A549 (cell line): ENCODE results near the gene BACE1. TPM values are rescaled to one million over a fixed set of nuclear protein-coding genes. Genes with fewer than 3 reads are reported as not detected.
A peak's percentile ranks its signal among the peaks of the same experiment; 100 is the strongest.

Experiments used
- ATAC-seq, 2 experiments: fragments of 200-7000 bp in 1 of 2; fragments of >200 bp in 1 of 2; cut with Nextera tagmentation in 1 of 2; cut with Tn5 transposase in 1 of 2; 3 replicates each; pipeline versions ENCODE4 v1.8.0 to v1.9.1; 2018 to 2020; ENCODE audit warnings: mild to moderate bottlenecking in 1 of 2, moderate library complexity in 1 of 2
- CTCF ChIA-PET: fragments of 300-600 bp; sonication (Branson Sonifier 250); formaldehyde crosslinking; extraction: SDS; loops from one replicate; lab custom pipeline; 2021; ENCODE audit warnings: antibody characterized with exemption, inconsistent platforms; lab: Yijun Ruan, JAX
- POLR2A ChIA-PET: fragments of 350-600 bp; formaldehyde crosslinking; extraction: SDS; loops from one replicate; lab custom pipeline; 2021; ENCODE audit warnings: antibody characterized with exemption, inconsistent platforms; lab: Yijun Ruan, JAX
- DNase-seq, 2 experiments: peaks; one replicate each; pipeline versions ENCODE4 v3.0.0 to v3.0.0-alpha.2; 2011 to 2016; ENCODE audit warnings: low read depth in 1 of 2, low spot score in 1 of 2
- FAIRE-seq: peaks from 2 replicates; lab custom pipeline; 2011; peaks lifted over from hg19 to GRCh38; lab: Jason Lieb, UNC
- H3K27ac ChIP-seq, 2 experiments: fragments of >200 bp; sonication (Bioruptor Twin); formaldehyde crosslinking; 3 replicates each; pipeline ENCODE4 v1.5.1; 2016 to 2017
- H3K4me1 ChIP-seq: fragments of >200 bp; sonication (Bioruptor Twin); formaldehyde crosslinking; 3 replicates; pipeline ENCODE4 v1.6.1; 2016
- H3K4me2 ChIP-seq: fragments of >200 bp; sonication (Bioruptor Twin); formaldehyde crosslinking; 3 replicates; pipeline ENCODE4 v1.6.1; 2016
- H3K4me3 ChIP-seq: fragments of >200 bp; sonication (Bioruptor Twin); formaldehyde crosslinking; 3 replicates; pipeline ENCODE4 v1.5.1; 2016
- H3K9me3 ChIP-seq: fragments of >200 bp; sonication (Bioruptor Twin); formaldehyde crosslinking; 3 replicates; pipeline ENCODE4 v1.6.1; 2016
- CEBPB ChIP-seq, 2 experiments: fragments of >200 bp in 1 of 2; sonication (Bioruptor Twin) in 1 of 2; formaldehyde crosslinking in 1 of 2; IDR thresholded peaks; 2 replicates each; pipeline ENCODE4 v1.6.1; 2012 to 2016
- CHD4 ChIP-seq: fragments of 200-600 bp; sonication (generic); IDR thresholded peaks from 2 replicates; pipeline ENCODE4 v1.6.1; 2016; ENCODE audit warnings: antibody characterized with exemption, mild to moderate bottlenecking, borderline replicate concordance
- EHF ChIP-seq: fragments of 250-450 bp; sonication (Bioruptor Pico); IDR thresholded peaks from 2 replicates; pipeline ENCODE4 v1.5.0; 2020; ENCODE audit warnings: mild to moderate bottlenecking
- EHMT2 ChIP-seq: fragments of 200-600 bp; sonication (generic); IDR thresholded peaks from 2 replicates; pipeline ENCODE4 v1.6.1; 2016; ENCODE audit warnings: antibody characterized with exemption, low read depth, mild to moderate bottlenecking, moderate library complexity
- ESRRA ChIP-seq: fragments of 150-350 bp; IDR thresholded peaks from 2 replicates; pipeline ENCODE4 v1.6.1; 2014; ENCODE audit warnings: mild to moderate bottlenecking, low read length, borderline replicate concordance
- GATA3 ChIP-seq: IDR thresholded peaks from 2 replicates; pipeline ENCODE4 v1.6.1; 2012; ENCODE audit warnings: borderline replicate concordance
- HDAC2 ChIP-seq: fragments of 200-600 bp; sonication (generic); IDR thresholded peaks from 2 replicates; pipeline ENCODE4 v1.6.1; 2016
- HOXB5 ChIP-seq: fragments of 250-450 bp; sonication (Bioruptor Pico); IDR thresholded peaks from 2 replicates; pipeline ENCODE4 v1.5.0; 2020; ENCODE audit warnings: mild to moderate bottlenecking, moderate library complexity
- KDM1A ChIP-seq: fragments of 200-600 bp; sonication (generic); IDR thresholded peaks from 2 replicates; pipeline ENCODE4 v1.6.1; 2016; ENCODE audit warnings: low read depth, mild to moderate bottlenecking
- MAZ ChIP-seq: fragments of 150-350 bp; IDR thresholded peaks from 2 replicates; pipeline ENCODE4 v1.6.1; 2014; ENCODE audit warnings: antibody characterized with exemption, low read depth, low read length, borderline replicate concordance
- NPAS2 ChIP-seq: fragments of 250-450 bp; sonication (Bioruptor Pico); IDR thresholded peaks from 2 replicates; pipeline ENCODE4 v1.8.0; 2022; ENCODE audit warnings: mild to moderate bottlenecking, moderate library complexity, borderline replicate concordance
- NR3C1 ChIP-seq: fragments of >200 bp; sonication (Bioruptor Twin); formaldehyde crosslinking; IDR thresholded peaks from 3 replicates; pipeline ENCODE4 v1.6.1; 2017
- PHF8 ChIP-seq: fragments of 200-600 bp; sonication (generic); IDR thresholded peaks from 2 replicates; pipeline ENCODE4 v1.6.1; 2016; ENCODE audit warnings: low read depth, mild to moderate bottlenecking, antibody characterized with exemption, moderate library complexity, borderline replicate concordance
- POLR2A ChIP-seq: IDR thresholded peaks from 2 replicates; pipeline ENCODE4 v1.6.1; 2012; ENCODE audit warnings: mild to moderate bottlenecking, low read length
- POLR2AphosphoS2 ChIP-seq: conservative IDR thresholded peaks from 2 replicates; pipeline ENCODE4 v1.6.1; 2012; ENCODE audit warnings: low read length, improper control_type of control experiment, inconsistent platforms
- RCOR1 ChIP-seq: fragments of 150-350 bp; IDR thresholded peaks from 2 replicates; pipeline ENCODE4 v1.6.1; 2014; ENCODE audit warnings: antibody characterized with exemption, low read length, low read depth
- RFX5 ChIP-seq: fragments of 450-650 bp; IDR thresholded peaks from 2 replicates; pipeline ENCODE4 v1.7.1; 2014; ENCODE audit warnings: antibody characterized with exemption, mild to moderate bottlenecking, moderate library complexity
- SMC3 ChIP-seq: fragments of >200 bp; sonication (Bioruptor Twin); formaldehyde crosslinking; IDR thresholded peaks from 3 replicates; pipeline ENCODE4 v1.6.1; 2018; ENCODE audit warnings: inconsistent platforms
- SREBF2 ChIP-seq: fragments of 450-650 bp; IDR thresholded peaks from 2 replicates; pipeline ENCODE4 v1.6.1; 2014; ENCODE audit warnings: mild to moderate bottlenecking, moderate library complexity
- TP53 ChIP-seq: fragments of 250-450 bp; sonication (Bioruptor Pico); IDR thresholded peaks from 2 replicates; pipeline ENCODE4 v1.5.0; 2021; ENCODE audit warnings: mild to moderate bottlenecking, moderate library complexity
- ZSCAN20 ChIP-seq: fragments of 250-450 bp; sonication (Bioruptor Pico); IDR thresholded peaks from 2 replicates; pipeline ENCODE4 v1.8.0; 2022; ENCODE audit warnings: mild to moderate bottlenecking, moderate library complexity
- WGBS: methylation state at CpG from one replicate; pipeline ENCODE4 v1.1.6; 2017; ENCODE audit errors: missing lambda C conversion rate; 5-methylcytosine and 5-hydroxymethylcytosine counted together
- polyA plus RNA-seq, 4 experiments: library from polyadenylated mRNA; depleted of rRNA in 3 of 4; stranded (reverse); fragments of >200 nt; fragmentation: RNase III in 1 of 4; extraction: RNeasy Plus Mini Kit Qiagen cat#74134 plus additional on column Dnase treatment in 1 of 4; gene quantifications; 2 replicates in 3 of 4; 3 replicates in 1 of 4; pipeline ENCODE4 v1.2.3, GENCODE V29; 2011 to 2017
- TF ChIP-seq, protein P1 (sequence below): fragments of 200-600 bp; sonication (generic); IDR thresholded peaks from 2 replicates; pipeline ENCODE4 v1.6.1; 2016; ENCODE audit warnings: antibody characterized with exemption, mild to moderate bottlenecking, moderate library complexity
- TF ChIP-seq, protein P2 (sequence below): fragments of 450-650 bp; IDR thresholded peaks from 2 replicates; pipeline ENCODE4 v1.6.1; 2014; ENCODE audit warnings: antibody characterized with exemption
- TF ChIP-seq, protein P3 (sequence below): fragments of >200 bp; sonication (Bioruptor Twin); formaldehyde crosslinking; IDR thresholded peaks from 3 replicates; pipeline ENCODE4 v1.5.1; 2016
- TF ChIP-seq, protein P4 (sequence below): fragments of >200 bp; sonication (Bioruptor Twin); formaldehyde crosslinking; IDR thresholded peaks from 3 replicates; pipeline ENCODE4 v1.6.1; 2016

BACE1 gene
- polyA plus RNA-seq, 2 of the 4 experiments (the other 2 are of a cell fraction): 6.1 to 7.8 TPM

DNA sequence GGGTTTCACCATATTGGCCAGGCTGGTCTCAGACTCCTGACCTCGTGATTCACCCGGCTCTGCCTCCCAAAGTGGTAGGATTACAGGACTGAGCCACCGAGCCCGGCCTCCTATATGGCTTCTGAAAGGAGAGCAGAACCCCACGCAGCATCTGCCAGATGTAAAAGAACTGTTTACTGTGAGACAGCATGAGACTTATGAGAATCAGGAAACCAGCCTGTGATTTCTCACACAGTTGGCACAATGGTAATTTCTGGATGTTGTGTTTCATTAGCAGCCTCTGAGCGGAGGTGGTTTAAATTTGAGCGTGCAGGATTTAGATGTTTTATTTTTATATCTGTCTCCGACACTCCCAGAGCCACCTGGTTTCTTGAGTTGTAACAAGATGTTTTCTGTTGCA is 45.4 kb upstream of the BACE1 start:
- no peak for ATAC-seq
- no peak for FAIRE-seq
- no peaks in the 10 kb centered on the region for H3K4me1 ChIP-seq
- DNase-seq: no peak
- no peak overlapping the region for H3K4me3 ChIP-seq
- ChIA-PET POLR2A (no interaction called here), CTCF (interaction anchor here (0.7 to 1.1 kb wide), 2 partner anchors 168 to 448 kb away, joined by 3 read pairs; no protein-coding TSS in a partner anchor)
- H3K9me3 ChIP-seq: no peaks in the 10 kb centered on the region
- TF ChIP-seq ZSCAN20 (CRISPR knock-in tag) (no peak), NR3C1 (no peak), PHF8 (no peak), CEBPB (IDR thresholded peaks at IDR 0.05) (no peak), HDAC2 (no peak), NPAS2 (CRISPR knock-in tag) (no peak)
- TF ChIP-seq, protein P1, sequence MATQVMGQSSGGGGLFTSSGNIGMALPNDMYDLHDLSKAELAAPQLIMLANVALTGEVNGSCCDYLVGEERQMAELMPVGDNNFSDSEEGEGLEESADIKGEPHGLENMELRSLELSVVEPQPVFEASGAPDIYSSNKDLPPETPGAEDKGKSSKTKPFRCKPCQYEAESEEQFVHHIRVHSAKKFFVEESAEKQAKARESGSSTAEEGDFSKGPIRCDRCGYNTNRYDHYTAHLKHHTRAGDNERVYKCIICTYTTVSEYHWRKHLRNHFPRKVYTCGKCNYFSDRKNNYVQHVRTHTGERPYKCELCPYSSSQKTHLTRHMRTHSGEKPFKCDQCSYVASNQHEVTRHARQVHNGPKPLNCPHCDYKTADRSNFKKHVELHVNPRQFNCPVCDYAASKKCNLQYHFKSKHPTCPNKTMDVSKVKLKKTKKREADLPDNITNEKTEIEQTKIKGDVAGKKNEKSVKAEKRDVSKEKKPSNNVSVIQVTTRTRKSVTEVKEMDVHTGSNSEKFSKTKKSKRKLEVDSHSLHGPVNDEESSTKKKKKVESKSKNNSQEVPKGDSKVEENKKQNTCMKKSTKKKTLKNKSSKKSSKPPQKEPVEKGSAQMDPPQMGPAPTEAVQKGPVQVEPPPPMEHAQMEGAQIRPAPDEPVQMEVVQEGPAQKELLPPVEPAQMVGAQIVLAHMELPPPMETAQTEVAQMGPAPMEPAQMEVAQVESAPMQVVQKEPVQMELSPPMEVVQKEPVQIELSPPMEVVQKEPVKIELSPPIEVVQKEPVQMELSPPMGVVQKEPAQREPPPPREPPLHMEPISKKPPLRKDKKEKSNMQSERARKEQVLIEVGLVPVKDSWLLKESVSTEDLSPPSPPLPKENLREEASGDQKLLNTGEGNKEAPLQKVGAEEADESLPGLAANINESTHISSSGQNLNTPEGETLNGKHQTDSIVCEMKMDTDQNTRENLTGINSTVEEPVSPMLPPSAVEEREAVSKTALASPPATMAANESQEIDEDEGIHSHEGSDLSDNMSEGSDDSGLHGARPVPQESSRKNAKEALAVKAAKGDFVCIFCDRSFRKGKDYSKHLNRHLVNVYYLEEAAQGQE: no peak
- WGBS: 98% methylated on average over 8 of the region's 8 CpGs
- H3K27ac ChIP-seq: no peak overlapping the region
- no peak overlapping the region for H3K4me2 ChIP-seq

DNA sequence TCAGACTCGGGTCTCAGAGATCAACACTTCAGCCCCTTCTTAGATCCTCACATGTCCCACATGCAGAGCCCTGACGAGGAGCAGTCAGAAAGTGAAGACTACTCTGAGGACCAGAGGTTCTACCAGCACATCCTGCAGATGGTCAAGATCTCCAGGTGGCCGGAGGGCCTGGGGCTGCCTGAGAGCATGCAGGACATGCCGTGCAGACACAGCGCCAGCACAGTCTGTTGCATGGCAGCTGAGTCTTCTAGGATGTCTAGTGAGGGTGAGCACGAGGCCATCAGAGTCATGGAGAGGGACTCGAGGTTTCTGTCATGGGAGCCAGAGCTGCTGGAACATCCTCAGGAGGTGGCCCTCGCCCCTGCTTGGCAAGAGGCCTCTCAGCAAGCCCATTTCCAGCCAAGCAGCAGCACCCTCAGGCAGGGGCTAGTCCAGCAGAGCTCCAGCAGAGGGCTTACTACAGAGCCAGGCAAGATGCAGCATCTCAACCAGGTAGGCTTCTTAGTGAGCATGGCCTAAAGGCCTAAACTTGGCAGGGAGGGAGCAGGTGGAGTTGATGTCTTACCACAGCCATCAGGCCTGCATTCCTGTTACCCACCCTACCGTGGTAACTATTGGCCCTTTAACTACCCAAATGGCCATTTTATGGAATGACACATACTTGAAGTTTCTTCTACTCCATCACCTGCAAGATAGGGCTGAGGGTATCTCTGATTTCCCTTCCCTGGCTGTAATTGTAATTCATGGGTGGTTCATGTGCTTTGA is 40.3 kb upstream of the BACE1 start:
- ATAC-seq (peak; percentile 43 to 58; a peak in 3 of 6 replicates), FAIRE-seq (no peak)
- POLR2A ChIA-PET: no interaction called here

DNA sequence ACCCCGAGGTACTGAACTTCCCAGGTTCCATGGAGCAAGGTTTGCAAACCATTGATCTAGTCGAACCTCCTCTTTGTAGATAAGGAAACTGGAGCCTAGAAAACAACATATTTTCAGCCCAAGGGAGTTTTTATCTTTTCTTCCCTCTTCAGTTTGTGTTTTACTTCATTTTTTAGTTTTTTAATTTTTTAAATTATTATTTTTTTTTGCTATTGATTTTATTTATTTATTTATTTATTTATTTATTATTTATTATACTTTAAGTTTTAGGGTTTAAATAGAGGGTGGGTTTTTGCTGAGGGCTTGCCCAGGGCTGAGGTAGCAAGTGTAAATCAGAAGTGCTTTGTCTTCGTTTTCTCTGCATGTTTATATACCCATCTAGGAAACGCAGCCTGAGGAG is 38.5 kb upstream of the BACE1 start:
- Histone ChIP-seq H3K4me1 (no peaks in the 10 kb centered on the region), H3K4me2 (no peak overlapping the region), H3K27ac (no peak overlapping the region), H3K4me3 (no peak overlapping the region), H3K9me3 (no peaks in the 10 kb centered on the region)
- POLR2A ChIA-PET: no interaction called here
- FAIRE-seq: no peak
- DNase-seq: no peak
- TF ChIP-seq CHD4: no peak
- TF ChIP-seq, protein P2, sequence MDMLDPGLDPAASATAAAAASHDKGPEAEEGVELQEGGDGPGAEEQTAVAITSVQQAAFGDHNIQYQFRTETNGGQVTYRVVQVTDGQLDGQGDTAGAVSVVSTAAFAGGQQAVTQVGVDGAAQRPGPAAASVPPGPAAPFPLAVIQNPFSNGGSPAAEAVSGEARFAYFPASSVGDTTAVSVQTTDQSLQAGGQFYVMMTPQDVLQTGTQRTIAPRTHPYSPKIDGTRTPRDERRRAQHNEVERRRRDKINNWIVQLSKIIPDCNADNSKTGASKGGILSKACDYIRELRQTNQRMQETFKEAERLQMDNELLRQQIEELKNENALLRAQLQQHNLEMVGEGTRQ: no peak
- no peak for TF ChIP-seq SREBF2
- no peak for TF ChIP-seq TP53
- no peak for TF ChIP-seq ESRRA
- TF ChIP-seq, protein P3, sequence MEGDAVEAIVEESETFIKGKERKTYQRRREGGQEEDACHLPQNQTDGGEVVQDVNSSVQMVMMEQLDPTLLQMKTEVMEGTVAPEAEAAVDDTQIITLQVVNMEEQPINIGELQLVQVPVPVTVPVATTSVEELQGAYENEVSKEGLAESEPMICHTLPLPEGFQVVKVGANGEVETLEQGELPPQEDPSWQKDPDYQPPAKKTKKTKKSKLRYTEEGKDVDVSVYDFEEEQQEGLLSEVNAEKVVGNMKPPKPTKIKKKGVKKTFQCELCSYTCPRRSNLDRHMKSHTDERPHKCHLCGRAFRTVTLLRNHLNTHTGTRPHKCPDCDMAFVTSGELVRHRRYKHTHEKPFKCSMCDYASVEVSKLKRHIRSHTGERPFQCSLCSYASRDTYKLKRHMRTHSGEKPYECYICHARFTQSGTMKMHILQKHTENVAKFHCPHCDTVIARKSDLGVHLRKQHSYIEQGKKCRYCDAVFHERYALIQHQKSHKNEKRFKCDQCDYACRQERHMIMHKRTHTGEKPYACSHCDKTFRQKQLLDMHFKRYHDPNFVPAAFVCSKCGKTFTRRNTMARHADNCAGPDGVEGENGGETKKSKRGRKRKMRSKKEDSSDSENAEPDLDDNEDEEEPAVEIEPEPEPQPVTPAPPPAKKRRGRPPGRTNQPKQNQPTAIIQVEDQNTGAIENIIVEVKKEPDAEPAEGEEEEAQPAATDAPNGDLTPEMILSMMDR: no peak
- no peak for TF ChIP-seq GATA3
- no peak for TF ChIP-seq POLR2AphosphoS2
- WGBS: 87% methylated on average over 4 of the region's 4 CpGs
- CTCF ChIA-PET: no interaction called here
- no peak for ATAC-seq

More for the DNA sequence above, 40.3 kb upstream of the BACE1 start:
- 92% methylated on average over 3 of the region's 9 CpGs for WGBS
- peak in 1 of 2 experiments; percentile 6 for DNase-seq
- Histone ChIP-seq H3K4me1 (no peaks in the 10 kb centered on the region), H3K9me3 (no peaks in the 10 kb centered on the region), H3K27ac (no peak overlapping the region), H3K4me3 (no peak overlapping the region), H3K4me2 (no peak overlapping the region)
- CTCF ChIA-PET: no interaction called here
- TF ChIP-seq KDM1A: no peak
- TF ChIP-seq NPAS2 (CRISPR knock-in tag): no peak
- no peak for TF ChIP-seq HOXB5 (CRISPR knock-in tag)
- TF ChIP-seq SMC3: no peak
- TF ChIP-seq EHF (CRISPR knock-in tag): no peak
- no peak for TF ChIP-seq RCOR1
- TF ChIP-seq, protein P2: no peak
- TF ChIP-seq, protein P4, sequence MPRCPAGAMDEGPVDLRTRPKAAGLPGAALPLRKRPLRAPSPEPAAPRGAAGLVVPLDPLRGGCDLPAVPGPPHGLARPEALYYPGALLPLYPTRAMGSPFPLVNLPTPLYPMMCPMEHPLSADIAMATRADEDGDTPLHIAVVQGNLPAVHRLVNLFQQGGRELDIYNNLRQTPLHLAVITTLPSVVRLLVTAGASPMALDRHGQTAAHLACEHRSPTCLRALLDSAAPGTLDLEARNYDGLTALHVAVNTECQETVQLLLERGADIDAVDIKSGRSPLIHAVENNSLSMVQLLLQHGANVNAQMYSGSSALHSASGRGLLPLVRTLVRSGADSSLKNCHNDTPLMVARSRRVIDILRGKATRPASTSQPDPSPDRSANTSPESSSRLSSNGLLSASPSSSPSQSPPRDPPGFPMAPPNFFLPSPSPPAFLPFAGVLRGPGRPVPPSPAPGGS: no peak
- no peak for TF ChIP-seq POLR2A
- TF ChIP-seq RFX5: no peak
- no peak for TF ChIP-seq MAZ
- no peak for TF ChIP-seq EHMT2
